K562 (cell line): Measurements from ENCODE around the gene RSPRY1. TPM values are rescaled to one million over a fixed set of nuclear protein-coding genes. Genes with fewer than 3 reads are reported as not detected.

Experiments
- ATAC-seq: fragments of 200-7000 bp; cut with Tn5 transposase; 3 replicates; pipeline ENCODE4 v1.9.1; 2020; ENCODE audit warnings: moderate library complexity
- BruUV-seq: library from RNA; stranded (reverse); fragments of 400-500 nt; replicated peaks from 2 replicates; lab custom pipeline; 2021; lab: Mats Ljungman, UMichigan
- CTCF ChIA-PET: fragments of 300-600 bp; formaldehyde crosslinking; extraction: SDS; loops from one replicate; lab custom pipeline; 2021; ENCODE audit warnings: low intra/inter-chr PET ratio; lab: Yijun Ruan, JAX
- POLR2A ChIA-PET: fragments of 300-600, 350-650 bp; sonication (Branson Sonifier 250); formaldehyde crosslinking; extraction: SDS; loops from one replicate; lab custom pipeline; 2021; ENCODE audit warnings: antibody characterized with exemption, inconsistent platforms; lab: Yijun Ruan, JAX
- DNase-seq, 4 experiments: peaks; one replicate each; pipeline versions ENCODE4 v3.0.0 to v3.0.0-alpha.2; 2011 to 2018; ENCODE audit warnings: low spot score in 3 of 4, mixed read lengths in 3 of 4; ENCODE audit errors: extremely low read depth in 1 of 4
- FAIRE-seq: peaks from 2 replicates; lab custom pipeline; 2011; peaks lifted over from hg19 to GRCh38; lab: Jason Lieb, UNC
- H2AFZ ChIP-seq: 2 replicates; pipeline ENCODE4 v1.6.0; 2011; ENCODE audit warnings: low read depth, low read length, control low read depth, inconsistent platforms
- H3K27ac ChIP-seq: fragments of 200-600 bp; 3 replicates; pipeline ENCODE4 v1.8.0; 2011; ENCODE audit warnings: low read depth, mild to moderate bottlenecking, control low read depth, inconsistent platforms, low read length, moderate library complexity, mixed read lengths; ENCODE audit errors: extremely low read depth
- H3K27me3 ChIP-seq, 2 experiments: fragments of 300-600 bp in 1 of 2; 2 replicates in 1 of 2; 3 replicates in 1 of 2; pipeline versions ENCODE4 v1.6.0 to v1.8.0; 2011; ENCODE audit warnings: inconsistent platforms in 2 of 2, low read length in 2 of 2, mild to moderate bottlenecking in 1 of 2, mixed read lengths in 1 of 2, moderate library complexity in 1 of 2; ENCODE audit not compliant: control insufficient read depth in 2 of 2, insufficient read depth in 2 of 2
- H3K36me3 ChIP-seq: fragments of 300-600 bp; 3 replicates; pipeline ENCODE4 v1.8.0; 2011; ENCODE audit warnings: mild to moderate bottlenecking, low read length, inconsistent platforms; ENCODE audit not compliant: control insufficient read depth, insufficient read depth
- H3K4me1 ChIP-seq, 2 experiments: fragments of 200-600 bp in 1 of 2; replicated peaks in 1 of 2; 2 replicates in 1 of 2; 3 replicates in 1 of 2; pipeline versions ENCODE4 v1.5.1 to v1.8.0; 2011; ENCODE audit warnings: inconsistent platforms in 2 of 2, low read length in 2 of 2, mild to moderate bottlenecking in 1 of 2, mixed read lengths in 1 of 2, moderate library complexity in 1 of 2; ENCODE audit not compliant: control insufficient read depth in 2 of 2, insufficient read depth in 2 of 2
- H3K4me2 ChIP-seq: 2 replicates; pipeline ENCODE4 v1.6.1; 2011; ENCODE audit warnings: low read length, control low read depth, inconsistent platforms, mixed read lengths; ENCODE audit not compliant: insufficient read depth
- H3K4me3 ChIP-seq: fragments of 200-600 bp; sonication (generic), shearing (Covaris generic); 2 replicates; pipeline ENCODE4 v1.5.1; 2016; ENCODE audit warnings: control low read depth, inconsistent platforms
- H3K79me2 ChIP-seq: fragments of 200-600 bp; 3 replicates; pipeline ENCODE4 v1.8.0; 2011; ENCODE audit warnings: low read length, inconsistent platforms; ENCODE audit not compliant: control insufficient read depth, insufficient read depth
- H3K9ac ChIP-seq, 2 experiments: 2 replicates each; pipeline versions ENCODE4 v1.6.0 to v1.6.1; 2011; ENCODE audit warnings: low read depth in 2 of 2, low read length in 2 of 2, control low read depth in 1 of 2, inconsistent platforms in 1 of 2, mild to moderate bottlenecking in 1 of 2, mixed read lengths in 1 of 2; ENCODE audit not compliant: insufficient read depth in 1 of 2
- H3K9me1 ChIP-seq: one replicate; pipeline ENCODE4 v1.6.0; 2011; ENCODE audit warnings: inconsistent platforms, mild to moderate bottlenecking, low read length, moderate library complexity; ENCODE audit not compliant: control insufficient read depth, insufficient read depth
- H3K9me3 ChIP-seq: replicated peaks from 2 replicates; pipeline ENCODE4 v1.5.1; 2011; ENCODE audit warnings: low read depth, low read length, inconsistent platforms; ENCODE audit not compliant: control insufficient read depth, insufficient read depth
- H4K20me1 ChIP-seq: replicated peaks from 2 replicates; pipeline ENCODE4 v1.6.1; 2011; ENCODE audit warnings: low read length, inconsistent platforms, mixed read lengths; ENCODE audit not compliant: control insufficient read depth, insufficient read depth
- ATF6 ChIP-seq: sonication (generic); formaldehyde crosslinking; IDR thresholded peaks from 2 replicates; pipeline ENCODE4 v1.4.0; 2020; ENCODE audit warnings: mild to moderate bottlenecking, missing genetic modification reagents
- CC2D1A ChIP-seq: fragments of 450-650 bp; IDR thresholded peaks from 2 replicates; pipeline ENCODE4 v1.6.1; 2017; ENCODE audit warnings: mild to moderate bottlenecking
- CEBPZ ChIP-seq: fragments of 150-350 bp; IDR thresholded peaks from 2 replicates; pipeline ENCODE4 v1.6.1; 2014; ENCODE audit warnings: low read depth, mild to moderate bottlenecking, low read length, borderline replicate concordance
- ESRRA ChIP-seq: fragments of 450-650 bp; IDR thresholded peaks from 2 replicates; pipeline ENCODE4 v1.6.1; 2014; ENCODE audit warnings: low read depth, mild to moderate bottlenecking, moderate library complexity, borderline replicate concordance
- FOXJ3 ChIP-seq: sonication (generic); formaldehyde crosslinking; IDR thresholded peaks from 2 replicates; pipeline ENCODE4 v1.4.0; 2020; ENCODE audit warnings: mild to moderate bottlenecking, missing genetic modification reagents
- RBM17 ChIP-seq: fragments of 200-400 bp; formaldehyde crosslinking; IDR thresholded peaks from 2 replicates; pipeline ENCODE4 v1.6.1; 2017; ENCODE audit warnings: low read depth, mild to moderate bottlenecking, low read length, borderline replicate concordance
- ZNF239 ChIP-seq: fragments of 250-450 bp; sonication (Bioruptor Pico); IDR thresholded peaks from 2 replicates; pipeline ENCODE4 v1.4.0; 2020; ENCODE audit warnings: mild to moderate bottlenecking
- ZNF696 ChIP-seq: fragments of 250-450 bp; sonication (Bioruptor Pico); conservative IDR thresholded peaks from 2 replicates; pipeline ENCODE4 v1.4.0; 2020; ENCODE audit warnings: mild to moderate bottlenecking, moderate library complexity
- WGBS: fragments of 100-300 bp; shearing (Covaris generic); methylation state at CpG from one replicate; pipeline ENCODE4 v1.1.6; 2016; ENCODE audit warnings: low coverage, mixed read lengths; ENCODE audit not compliant: insufficient coverage; ENCODE audit errors: missing lambda C conversion rate; 5-methylcytosine and 5-hydroxymethylcytosine counted together
- in situ Hi-C: fragments of 300-500 bp; cut with MboI; formaldehyde crosslinking; loops from 4 replicates; pipeline ENCODE4 v1.15.0; 2018; ENCODE audit warnings: inconsistent platforms, mixed read lengths
- intact Hi-C: fragments of 100-400 bp; cut with micrococcal nuclease; formaldehyde crosslinking; loops from 2 replicates; pipeline ENCODE4 v1.14.2; 2022
- polyA plus RNA-seq, 8 experiments: library from polyadenylated mRNA; depleted of rRNA in 4 of 8; stranded (reverse) in 5 of 8; unstranded in 3 of 8; fragments of >200 nt; fragmentation: Nextera tagmentation in 2 of 8; fragmentation: Illumina TruSeq in 1 of 8; extraction: Ambion mirVana in 2 of 8; extraction: Trizol in 1 of 8; gene quantifications; 2 replicates each; pipeline versions ENCODE4 v1.2.1 to v1.2.3, GENCODE V29; 2011 to 2014; ENCODE audit warnings: inconsistent platforms in 1 of 8, missing spikeins in 1 of 8
- total RNA-seq, 7 experiments: library from RNA; depleted of rRNA in 6 of 7; stranded (reverse); fragments of >200 nt in 6 of 7; fragmentation: Illumina TruSeq in 2 of 7; extraction: Trizol in 2 of 7; gene quantifications; 2 replicates each; pipeline versions ENCODE4 v1.2.1 to v1.2.3, GENCODE V29; 2011 to 2021; ENCODE audit warnings: low replicate concordance in 1 of 7
- TF ChIP-seq, protein P1 (sequence below): fragments of 200-800 bp; sonication (Bioruptor generic); IDR thresholded peaks from 2 replicates; pipeline ENCODE4 v1.6.1; 2016; ENCODE audit warnings: missing genetic modification characterization, missing compliant biosample characterization

RSPRY1 gene
- total and polyA plus RNA-seq, 9 of the 15 experiments (the other 6 are each of a cell fraction or from before 2014, with no cell fraction given) = 10.2 to 27.8 (median 20.8) TPM

- Histone ChIP-seq H3K79me2 (no peaks in the 10 kb centered on the region), H3K9me1 (no peaks in the 10 kb centered on the region), H3K9ac (no peak overlapping the region), H3K36me3 (peaks cover 86% of the 10 kb centered on the region), H3K4me1 (no peaks in the 10 kb centered on the region), H3K4me2 (no peak overlapping the region), H3K9me3 (no peaks in the 10 kb centered on the region), H4K20me1 (no peaks in the 10 kb centered on the region), H3K27me3 (no peaks in the 10 kb centered on the region), H3K27ac (no peak overlapping the region), H3K4me3 (no peak overlapping the region)
- WGBS = 93% methylated on average over 7 of the region's 7 CpGs
- no TSS peak for BruUV-seq
- in situ Hi-C loops = no loop called here
- no peak for FAIRE-seq
- ATAC-seq = no peak
- ChIA-PET CTCF (no interaction called here), POLR2A (interaction anchor here (0.8 to 1.7 kb wide), 2 partner anchors 14 to 17 kb away, joined by 3 to 5 read pairs; no protein-coding TSS in a partner anchor)
- no peak for TF ChIP-seq FOXJ3 (CRISPR knock-in tag)
- TF ChIP-seq CC2D1A = no peak
- TF ChIP-seq, protein P1, sequence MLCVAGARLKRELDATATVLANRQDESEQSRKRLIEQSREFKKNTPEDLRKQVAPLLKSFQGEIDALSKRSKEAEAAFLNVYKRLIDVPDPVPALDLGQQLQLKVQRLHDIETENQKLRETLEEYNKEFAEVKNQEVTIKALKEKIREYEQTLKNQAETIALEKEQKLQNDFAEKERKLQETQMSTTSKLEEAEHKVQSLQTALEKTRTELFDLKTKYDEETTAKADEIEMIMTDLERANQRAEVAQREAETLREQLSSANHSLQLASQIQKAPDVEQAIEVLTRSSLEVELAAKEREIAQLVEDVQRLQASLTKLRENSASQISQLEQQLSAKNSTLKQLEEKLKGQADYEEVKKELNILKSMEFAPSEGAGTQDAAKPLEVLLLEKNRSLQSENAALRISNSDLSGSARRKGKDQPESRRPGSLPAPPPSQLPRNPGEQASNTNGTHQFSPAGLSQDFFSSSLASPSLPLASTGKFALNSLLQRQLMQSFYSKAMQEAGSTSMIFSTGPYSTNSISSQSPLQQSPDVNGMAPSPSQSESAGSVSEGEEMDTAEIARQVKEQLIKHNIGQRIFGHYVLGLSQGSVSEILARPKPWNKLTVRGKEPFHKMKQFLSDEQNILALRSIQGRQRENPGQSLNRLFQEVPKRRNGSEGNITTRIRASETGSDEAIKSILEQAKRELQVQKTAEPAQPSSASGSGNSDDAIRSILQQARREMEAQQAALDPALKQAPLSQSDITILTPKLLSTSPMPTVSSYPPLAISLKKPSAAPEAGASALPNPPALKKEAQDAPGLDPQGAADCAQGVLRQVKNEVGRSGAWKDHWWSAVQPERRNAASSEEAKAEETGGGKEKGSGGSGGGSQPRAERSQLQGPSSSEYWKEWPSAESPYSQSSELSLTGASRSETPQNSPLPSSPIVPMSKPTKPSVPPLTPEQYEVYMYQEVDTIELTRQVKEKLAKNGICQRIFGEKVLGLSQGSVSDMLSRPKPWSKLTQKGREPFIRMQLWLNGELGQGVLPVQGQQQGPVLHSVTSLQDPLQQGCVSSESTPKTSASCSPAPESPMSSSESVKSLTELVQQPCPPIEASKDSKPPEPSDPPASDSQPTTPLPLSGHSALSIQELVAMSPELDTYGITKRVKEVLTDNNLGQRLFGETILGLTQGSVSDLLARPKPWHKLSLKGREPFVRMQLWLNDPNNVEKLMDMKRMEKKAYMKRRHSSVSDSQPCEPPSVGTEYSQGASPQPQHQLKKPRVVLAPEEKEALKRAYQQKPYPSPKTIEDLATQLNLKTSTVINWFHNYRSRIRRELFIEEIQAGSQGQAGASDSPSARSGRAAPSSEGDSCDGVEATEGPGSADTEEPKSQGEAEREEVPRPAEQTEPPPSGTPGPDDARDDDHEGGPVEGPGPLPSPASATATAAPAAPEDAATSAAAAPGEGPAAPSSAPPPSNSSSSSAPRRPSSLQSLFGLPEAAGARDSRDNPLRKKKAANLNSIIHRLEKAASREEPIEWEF (CRISPR knock-in tag) = no peak
- TF ChIP-seq ESRRA = no peak
- no peak for TF ChIP-seq RBM17
- no peak for TF ChIP-seq ZNF239 (CRISPR knock-in tag)
- no peak for TF ChIP-seq CEBPZ
- TF ChIP-seq ZNF696 (CRISPR knock-in tag) = no peak
- TF ChIP-seq ATF6 (CRISPR knock-in tag) = no peak
- TF ChIP-seq, all 486 proteins: peak for 0
- intact Hi-C loops = no loop called here
- DNase-seq = no peak
- H2AFZ ChIP-seq = no peak overlapping the region
Observed at GRCh38 chr16:57225978-57226377, 39.8 kb downstream of the RSPRY1 start.
